Measurements from ENCODE around the gene PAK2. TPM values are rescaled to one million over a fixed set of nuclear protein-coding genes. Genes with fewer than 3 reads are reported as not detected.
A peak's percentile ranks its signal among the peaks of the same experiment; 100 is the strongest.

PAK2 gene
- polyA plus RNA-seq, 1 of the 3 experiments (the other 2 are of a cell fraction), result 27.9 TPM

- TF ChIP-seq TAF1 (IDR thresholded peaks at IDR 0.05; ENCODE audit: borderline replicate concordance, low read depth, low read length) (peak; percentile 82), GATA2 (CRISPR knock-in tag; IDR thresholded peaks at IDR 0.05) (no peak; the same call in 1 of the 2 replicates), EZH2phosphoT487 (IDR thresholded peaks at IDR 0.05; ENCODE audit: borderline replicate concordance, low read depth) (no peak), FOXM1 (IDR thresholded peaks at IDR 0.05; ENCODE audit: low read depth) (no peak), TEAD4 (IDR thresholded peaks at IDR 0.05; ENCODE audit: borderline replicate concordance, insufficient read depth) (no peak), JUND (IDR thresholded peaks at IDR 0.05) (no peak), EP300 (IDR thresholded peaks at IDR 0.05; ENCODE audit: borderline replicate concordance in 1 of 2, low read depth in 1 of 2, low read length in 1 of 2) (no peak), RCOR1 (IDR thresholded peaks at IDR 0.05; ENCODE audit: low read length) (no peak), RAD21 (IDR thresholded peaks at IDR 0.05; ENCODE audit: low read length) (no peak), GABPA (IDR thresholded peaks at IDR 0.05; ENCODE audit: low read depth) (peak; percentile 85), CHD2 (IDR thresholded peaks at IDR 0.05; ENCODE audit: low read length, partially characterized antibody) (no peak), YY1 (IDR thresholded peaks at IDR 0.05; ENCODE audit: low read depth) (no peak), FOSL2 (IDR thresholded peaks at IDR 0.05; ENCODE audit: borderline replicate concordance, low read depth) (no peak)
- TF ChIP-seq, protein P1, sequence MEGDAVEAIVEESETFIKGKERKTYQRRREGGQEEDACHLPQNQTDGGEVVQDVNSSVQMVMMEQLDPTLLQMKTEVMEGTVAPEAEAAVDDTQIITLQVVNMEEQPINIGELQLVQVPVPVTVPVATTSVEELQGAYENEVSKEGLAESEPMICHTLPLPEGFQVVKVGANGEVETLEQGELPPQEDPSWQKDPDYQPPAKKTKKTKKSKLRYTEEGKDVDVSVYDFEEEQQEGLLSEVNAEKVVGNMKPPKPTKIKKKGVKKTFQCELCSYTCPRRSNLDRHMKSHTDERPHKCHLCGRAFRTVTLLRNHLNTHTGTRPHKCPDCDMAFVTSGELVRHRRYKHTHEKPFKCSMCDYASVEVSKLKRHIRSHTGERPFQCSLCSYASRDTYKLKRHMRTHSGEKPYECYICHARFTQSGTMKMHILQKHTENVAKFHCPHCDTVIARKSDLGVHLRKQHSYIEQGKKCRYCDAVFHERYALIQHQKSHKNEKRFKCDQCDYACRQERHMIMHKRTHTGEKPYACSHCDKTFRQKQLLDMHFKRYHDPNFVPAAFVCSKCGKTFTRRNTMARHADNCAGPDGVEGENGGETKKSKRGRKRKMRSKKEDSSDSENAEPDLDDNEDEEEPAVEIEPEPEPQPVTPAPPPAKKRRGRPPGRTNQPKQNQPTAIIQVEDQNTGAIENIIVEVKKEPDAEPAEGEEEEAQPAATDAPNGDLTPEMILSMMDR (IDR thresholded peaks at IDR 0.05), result no peak
- TF ChIP-seq, protein P2, sequence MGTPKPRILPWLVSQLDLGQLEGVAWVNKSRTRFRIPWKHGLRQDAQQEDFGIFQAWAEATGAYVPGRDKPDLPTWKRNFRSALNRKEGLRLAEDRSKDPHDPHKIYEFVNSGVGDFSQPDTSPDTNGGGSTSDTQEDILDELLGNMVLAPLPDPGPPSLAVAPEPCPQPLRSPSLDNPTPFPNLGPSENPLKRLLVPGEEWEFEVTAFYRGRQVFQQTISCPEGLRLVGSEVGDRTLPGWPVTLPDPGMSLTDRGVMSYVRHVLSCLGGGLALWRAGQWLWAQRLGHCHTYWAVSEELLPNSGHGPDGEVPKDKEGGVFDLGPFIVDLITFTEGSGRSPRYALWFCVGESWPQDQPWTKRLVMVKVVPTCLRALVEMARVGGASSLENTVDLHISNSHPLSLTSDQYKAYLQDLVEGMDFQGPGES (IDR thresholded peaks at IDR 0.05; ENCODE audit: low read depth, low read length), result no peak
- TF ChIP-seq, protein P3, sequence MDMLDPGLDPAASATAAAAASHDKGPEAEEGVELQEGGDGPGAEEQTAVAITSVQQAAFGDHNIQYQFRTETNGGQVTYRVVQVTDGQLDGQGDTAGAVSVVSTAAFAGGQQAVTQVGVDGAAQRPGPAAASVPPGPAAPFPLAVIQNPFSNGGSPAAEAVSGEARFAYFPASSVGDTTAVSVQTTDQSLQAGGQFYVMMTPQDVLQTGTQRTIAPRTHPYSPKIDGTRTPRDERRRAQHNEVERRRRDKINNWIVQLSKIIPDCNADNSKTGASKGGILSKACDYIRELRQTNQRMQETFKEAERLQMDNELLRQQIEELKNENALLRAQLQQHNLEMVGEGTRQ (IDR thresholded peaks at IDR 0.05; ENCODE audit: borderline replicate concordance, low read depth, low read length), result no peak
These were observed 128.0 kb downstream of the PAK2 start, which contains the start of gene SENP5 (continued) for GRCh38 chr3:196867507-196868296.

GRCh38 chr3:196868297-196868661 is 128.6 kb downstream of the PAK2 start:
- peaks cover 9% of the 10 kb centered on the region for H3F3A ChIP-seq (replicated peaks; ENCODE audit: insufficient read depth)
- H3K4me1 ChIP-seq (ENCODE audit: control insufficient read depth in 1 of 2, insufficient read depth in 2 of 2, low read depth in 1 of 2, low read length in 1 of 2), result peaks cover 0 to 5% of the 10 kb centered on the region in 2 experiments; a peak in 2 of 4 replicates
- POLR2A ChIA-PET, result interaction anchor here (1.0 to 2.0 kb wide), 6 partner anchors 20 to 339 kb away, joined by 3 to 18 read pairs (median 3); partner anchors contain the start of genes NCBP2 and PAK2
- H3K36me3 ChIP-seq (replicated peaks in 1 of 2; ENCODE audit: control insufficient read depth in 1 of 2, insufficient read depth in 2 of 2, low read length in 1 of 2), result peaks cover 0 to 13% of the 10 kb centered on the region in 2 experiments
- no peaks in the 10 kb centered on the region for H3K9me3 ChIP-seq
- under 1% methylated on average over 23 of the region's 29 CpGs for WGBS (ENCODE audit: low lambda C conversion rate)
- no peak for TF ChIP-seq RCOR1 (IDR thresholded peaks at IDR 0.05; ENCODE audit: low read length)
- no peak for TF ChIP-seq CHD2 (IDR thresholded peaks at IDR 0.05; ENCODE audit: low read length, partially characterized antibody)
- no peak for TF ChIP-seq SMC3 (IDR thresholded peaks at IDR 0.05; ENCODE audit: low read depth, low read length)
- no peak for TF ChIP-seq NRF1 (IDR thresholded peaks at IDR 0.05; ENCODE audit: low read depth, low read length)
- TF ChIP-seq, protein P3 (IDR thresholded peaks at IDR 0.05; ENCODE audit: borderline replicate concordance, low read depth, low read length), result no peak
- TF ChIP-seq, protein P1 (IDR thresholded peaks at IDR 0.05), result no peak
- TF ChIP-seq YY1 (IDR thresholded peaks at IDR 0.05; ENCODE audit: low read depth), result no peak
- H3K79me2 ChIP-seq (ENCODE audit: insufficient read depth), result peaks cover 55% of the 10 kb centered on the region
- H3K4me2 ChIP-seq, result peak overlapping the region; percentile 79
- CTCF ChIA-PET, result interaction anchor here (0.6 to 1.3 kb wide), 6 partner anchors 18 to 741 kb away, joined by 3 to 5 read pairs (median 4); partner anchors contain the start of gene NCBP2
- H3K9ac ChIP-seq, result peak overlapping the region; percentile 71
- H4K20me1 ChIP-seq (ENCODE audit: insufficient read depth), result peaks cover 48% of the 10 kb centered on the region
- H3K27me3 ChIP-seq (ENCODE audit: insufficient read depth), result no peaks in the 10 kb centered on the region
- peak; percentile 60 for DNase-seq
- peak overlapping the region; percentile 46; the same call in 1 of the 2 replicates for H2AFZ ChIP-seq (ENCODE audit: low read depth)
- H3K27ac ChIP-seq (ENCODE audit: low read depth in 2 of 2, low read length in 1 of 2), result peak overlapping the region; percentile 67 to 83
- no peaks in the 10 kb centered on the region for H3K9me2 ChIP-seq
- peak overlapping the region; percentile 72 to 89 for H3K4me3 ChIP-seq (ENCODE audit: low read depth in 2 of 2, low read length in 1 of 2)
